GM21825 (cell line): ENCODE results near the gene SELENOP.
"Not testable (repeated sequence)": the region's sequence is repeated elsewhere in the genome, so short reads cannot be mapped to it uniquely, and the experiment has no call there.

Experiments used
- ATAC-seq: cut with Tn5 transposase; IDR thresholded peaks from one replicate; pipeline ENCODE4 v1.9.1; 2021; ENCODE audit warnings: mild to moderate bottlenecking, moderate library complexity; ENCODE audit not compliant: unreplicated experiment

The SELENOP gene, protein sequence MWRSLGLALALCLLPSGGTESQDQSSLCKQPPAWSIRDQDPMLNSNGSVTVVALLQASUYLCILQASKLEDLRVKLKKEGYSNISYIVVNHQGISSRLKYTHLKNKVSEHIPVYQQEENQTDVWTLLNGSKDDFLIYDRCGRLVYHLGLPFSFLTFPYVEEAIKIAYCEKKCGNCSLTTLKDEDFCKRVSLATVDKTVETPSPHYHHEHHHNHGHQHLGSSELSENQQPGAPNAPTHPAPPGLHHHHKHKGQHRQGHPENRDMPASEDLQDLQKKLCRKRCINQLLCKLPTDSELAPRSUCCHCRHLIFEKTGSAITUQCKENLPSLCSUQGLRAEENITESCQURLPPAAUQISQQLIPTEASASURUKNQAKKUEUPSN

DNA sequence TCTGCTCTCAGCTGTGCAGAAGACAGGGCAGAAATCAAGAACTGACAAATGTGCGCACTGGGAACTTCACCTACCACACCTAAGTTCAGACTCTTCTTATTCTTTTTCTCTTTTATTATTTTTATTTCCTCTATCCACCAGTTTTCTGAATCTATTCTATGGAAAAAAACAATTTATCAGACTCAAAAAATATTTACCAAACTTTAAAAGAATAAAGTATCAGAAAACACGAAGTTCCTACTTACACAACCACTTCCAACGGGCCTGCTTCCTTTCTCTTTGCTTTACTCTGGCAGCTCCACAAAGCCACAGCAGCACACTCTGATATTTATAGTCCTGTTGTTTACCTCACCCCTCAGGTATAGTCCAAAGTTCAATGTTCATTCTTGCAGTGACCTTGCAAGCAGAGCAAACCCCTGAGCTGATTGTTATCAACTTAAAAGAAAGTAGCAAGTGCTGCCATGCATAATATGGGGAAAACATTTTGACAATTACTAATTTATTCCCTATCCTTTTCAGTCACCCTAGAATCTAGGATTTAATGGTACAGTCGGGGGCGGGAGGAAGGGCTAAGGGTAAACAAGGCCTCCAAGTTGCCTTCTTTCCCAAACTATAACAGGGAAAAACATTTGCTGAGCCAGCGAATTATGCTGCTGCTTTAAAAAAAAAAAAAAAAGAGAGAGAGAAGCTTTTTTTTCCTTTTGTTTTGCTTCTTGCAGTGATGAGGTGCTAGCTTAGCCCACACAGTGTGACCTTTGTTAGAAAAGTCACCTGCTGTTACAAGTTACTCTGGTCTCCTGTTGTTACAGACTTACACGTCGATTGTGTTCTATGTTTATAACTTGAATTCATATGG, at the start of gene SELENOP:
TSS of gene SELENOP (minus strand) at position 302 of the 856 bp plus-strand sequence. CDS start 3,539 bp downstream, outside the sequence.
- no peak for ATAC-seq

DNA sequence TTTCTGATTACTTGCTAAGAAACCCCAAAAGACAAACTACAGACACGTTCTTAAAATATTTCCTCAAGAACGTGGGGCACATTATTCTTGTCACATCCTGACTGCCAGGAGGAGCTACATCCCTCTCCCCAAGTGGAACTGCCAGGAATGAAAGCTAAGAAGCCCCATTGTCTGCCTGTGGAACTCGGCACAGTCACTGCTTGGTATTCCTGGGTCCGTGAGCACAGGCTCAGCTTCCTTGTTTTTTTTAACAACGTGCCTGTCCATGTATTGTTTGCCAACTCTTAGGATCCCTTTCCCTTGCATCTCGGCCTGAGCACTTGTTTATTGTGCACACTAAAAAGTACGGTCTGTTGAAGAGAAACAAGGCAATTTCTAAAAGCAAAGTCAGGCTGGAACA, 47.0 kb upstream of the SELENOP start:
- no peak for ATAC-seq

- ATAC-seq: no peak
Measured at GRCh38 chr5:42858031-42858643, 46.4 kb upstream of the SELENOP start.

DNA sequence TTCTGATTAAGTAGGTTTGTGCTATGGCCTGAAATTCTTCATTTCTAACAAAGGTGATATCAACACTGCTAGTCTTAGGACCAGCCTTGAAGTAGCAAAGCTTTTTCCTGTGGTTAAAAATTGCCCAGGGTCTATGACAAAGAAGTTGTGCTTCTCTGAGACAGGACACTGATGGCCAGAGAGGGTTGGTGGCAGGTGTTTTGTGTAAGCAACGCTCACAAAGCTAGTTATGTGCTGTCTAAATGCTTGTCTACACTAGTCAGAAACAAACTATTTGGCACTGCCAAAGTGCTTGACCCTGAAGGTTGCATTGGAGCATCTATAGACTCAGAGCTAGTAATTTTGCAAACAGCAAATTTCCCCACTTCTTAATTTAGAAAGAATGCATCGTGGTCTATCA, 44.1 kb upstream of the SELENOP start:
- ATAC-seq: no peak

GRCh38 chr5:42855386-42855785, 43.7 kb upstream of the SELENOP start:
- ATAC-seq: no peak

DNA sequence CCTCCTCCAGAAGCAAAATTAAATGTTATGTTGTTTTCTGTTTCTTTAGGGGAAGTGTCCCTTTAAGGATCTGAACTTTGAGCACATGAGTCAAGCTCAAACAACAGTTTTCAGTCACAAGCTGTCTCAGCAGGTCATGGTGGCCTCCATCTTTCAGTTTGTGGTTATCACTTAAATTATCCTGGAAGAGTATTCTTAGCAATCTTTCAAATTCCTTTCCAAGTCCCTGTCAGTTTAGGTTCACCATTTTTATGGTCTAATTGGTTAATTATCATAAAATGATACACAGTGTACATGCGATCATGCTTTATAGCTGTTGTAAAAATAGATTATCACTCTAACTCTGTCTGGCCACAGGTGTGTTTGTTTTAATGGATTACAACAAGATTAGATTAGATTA, 43.1 kb upstream of the SELENOP start:
- no peak for ATAC-seq

GRCh38 chr5:42852826-42853225, 41.1 kb upstream of the SELENOP start:
- ATAC-seq: no peak

- no peak for ATAC-seq
Measured at GRCh38 chr5:42851481-42851880, 39.8 kb upstream of the SELENOP start.

DNA sequence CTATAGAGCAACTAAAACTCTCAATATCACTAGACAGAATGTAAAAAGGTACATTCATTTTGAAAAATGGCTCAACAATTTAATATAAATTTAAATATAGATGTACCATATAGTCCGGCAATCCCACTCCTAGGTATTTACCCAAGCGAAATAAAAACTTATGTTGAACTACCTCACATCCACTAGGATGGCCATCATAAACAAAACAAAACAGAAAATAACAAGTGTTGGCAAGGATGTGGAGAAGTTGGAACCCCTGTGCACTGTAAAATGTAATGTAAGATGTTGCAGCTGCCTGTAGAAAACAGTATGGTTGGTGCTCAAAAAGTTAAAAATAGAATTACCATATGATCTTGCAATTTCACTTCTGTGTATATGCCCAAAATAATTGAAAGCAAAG, 36.9 kb upstream of the SELENOP start:
- ATAC-seq: no peak

GRCh38 chr5:42844408-42844807, 32.7 kb upstream of the SELENOP start:
- not testable (repeated sequence) for ATAC-seq

DNA sequence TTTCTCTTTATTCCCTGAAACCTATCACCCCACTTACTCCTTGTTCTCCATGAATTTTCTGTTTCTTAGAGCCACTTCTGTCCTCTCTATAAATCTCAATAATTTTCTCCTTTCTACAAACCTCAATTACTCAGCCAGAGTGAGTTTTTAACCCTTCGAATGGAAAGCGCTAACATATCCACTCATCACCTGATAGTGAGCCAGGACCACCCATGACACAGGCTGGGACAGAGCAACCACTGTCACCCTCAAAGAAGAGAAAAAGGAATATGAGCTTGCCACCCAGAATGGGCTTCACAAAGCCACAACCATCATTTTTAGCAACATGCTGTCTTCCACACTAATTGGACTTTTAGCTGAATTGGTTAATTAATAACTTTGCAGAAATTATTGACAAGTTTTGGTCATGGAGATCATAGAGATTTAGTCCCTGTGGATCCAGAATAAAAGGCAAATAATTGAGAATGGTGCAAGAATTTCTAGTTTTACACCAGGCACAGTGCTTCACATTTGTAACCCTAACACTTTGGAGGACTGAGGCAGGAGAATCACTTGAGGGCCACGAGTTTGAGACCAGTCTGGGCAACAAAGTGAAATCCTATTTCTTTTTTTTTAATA, 32.1 kb upstream of the SELENOP start:
- ATAC-seq: no peak

DNA sequence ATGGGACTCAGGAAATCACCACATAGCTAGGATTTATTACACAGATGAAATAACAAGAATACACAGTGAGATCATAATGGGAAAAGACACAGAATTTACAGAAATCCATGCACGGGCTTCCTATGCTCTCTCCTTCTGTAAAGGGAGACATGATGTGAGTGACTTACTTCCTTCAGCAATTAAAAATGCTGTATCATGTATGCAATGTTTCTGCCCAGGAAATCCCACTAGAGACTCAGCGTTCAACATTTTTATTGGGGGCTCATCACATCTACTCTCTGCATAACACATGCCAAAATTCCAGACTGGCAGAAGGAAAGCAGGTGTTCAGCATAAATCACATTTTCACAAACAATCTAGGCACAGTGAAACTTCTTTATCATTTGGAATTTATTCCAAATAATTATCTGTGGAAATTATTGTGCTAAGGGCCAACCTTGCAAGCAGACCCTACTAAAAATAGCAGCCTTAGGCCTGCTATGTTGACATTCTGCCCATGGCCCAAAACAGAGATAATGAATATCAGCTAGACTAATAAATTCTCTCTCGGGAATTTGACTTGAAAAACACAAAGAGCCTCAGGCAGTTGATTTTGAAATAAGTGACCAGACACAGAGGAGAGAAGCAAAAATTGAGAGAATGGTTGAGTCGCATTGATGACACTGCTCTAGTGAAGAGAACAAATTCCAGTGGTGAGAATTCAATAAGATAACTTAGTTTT, 31.4 kb upstream of the SELENOP start:
- no peak for ATAC-seq

DNA sequence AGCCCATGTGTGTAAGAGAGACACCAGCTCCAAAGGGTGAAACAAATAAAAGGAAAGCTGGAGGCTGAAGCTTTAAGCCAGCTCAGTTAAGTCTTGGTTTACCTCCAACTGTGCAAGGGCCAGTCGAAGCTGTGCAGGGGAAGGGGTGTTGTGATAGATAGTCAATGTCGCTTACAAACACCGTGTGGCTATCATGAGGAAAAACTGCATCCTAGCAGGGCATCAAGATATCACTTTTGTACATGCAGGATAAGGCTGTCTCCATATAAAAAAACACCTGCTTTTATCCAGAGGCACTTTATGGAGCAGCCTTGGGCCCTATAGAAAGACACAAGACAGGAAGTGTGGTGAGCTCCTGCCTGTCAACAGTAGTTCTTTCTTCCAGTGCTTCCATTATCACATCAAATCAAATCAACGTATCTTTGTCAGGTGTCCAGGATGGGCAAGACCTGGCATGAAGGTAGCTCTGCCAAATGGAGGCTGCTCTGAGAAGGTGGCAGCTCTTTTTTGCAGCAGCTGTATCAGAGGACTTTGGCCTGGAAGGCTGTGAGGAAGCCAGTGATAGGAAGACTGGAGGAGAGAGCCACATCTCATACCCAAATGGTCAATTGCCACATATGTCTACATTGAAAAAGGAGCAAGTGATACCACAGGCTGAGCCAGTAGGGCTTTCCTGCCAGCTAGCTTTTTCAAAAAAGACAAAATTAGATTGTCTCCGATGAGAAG, 29.3 kb upstream of the SELENOP start:
- ATAC-seq: no peak

DNA sequence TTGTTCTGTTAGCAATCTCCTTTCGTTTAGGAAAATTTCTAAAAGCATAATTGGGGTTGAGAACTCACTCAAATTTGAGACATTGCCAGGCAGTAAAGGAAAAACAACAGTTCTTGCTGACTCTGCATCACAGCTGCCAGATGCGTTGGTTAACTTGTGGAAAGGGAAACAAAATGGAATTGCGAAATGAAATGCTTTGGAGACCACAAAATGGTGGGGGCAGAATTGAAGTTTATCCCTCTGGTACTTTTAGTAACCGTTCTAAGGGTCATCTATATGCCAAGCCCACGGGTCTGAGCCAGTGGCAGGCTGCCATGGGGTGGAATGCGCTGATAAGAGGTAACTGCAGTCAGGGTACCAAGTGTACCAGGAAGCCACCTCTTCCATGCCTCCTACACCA, 28.6 kb upstream of the SELENOP start:
- ATAC-seq: no peak

GRCh38 chr5:42839196-42839595, 27.5 kb upstream of the SELENOP start:
- ATAC-seq: no peak

DNA sequence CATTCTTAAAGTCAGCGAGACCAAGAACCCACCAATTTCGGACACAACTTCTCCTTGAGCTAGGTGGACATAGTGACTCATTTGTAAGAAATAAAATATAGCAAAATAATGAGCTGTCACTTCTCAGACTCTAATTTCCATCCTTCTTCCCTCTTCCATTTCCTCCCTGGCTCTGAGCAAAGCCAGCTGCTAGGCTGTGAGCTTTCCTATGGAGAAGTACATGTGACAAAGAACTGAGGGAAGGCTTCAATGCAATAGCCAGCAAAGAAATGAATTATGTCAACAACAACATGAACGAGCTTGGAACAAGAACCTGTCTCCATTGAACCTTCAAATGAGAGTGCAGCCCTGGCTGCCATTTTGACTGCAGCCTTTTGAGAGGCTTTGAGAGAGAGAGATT, 25.9 kb upstream of the SELENOP start:
- no peak for ATAC-seq

DNA sequence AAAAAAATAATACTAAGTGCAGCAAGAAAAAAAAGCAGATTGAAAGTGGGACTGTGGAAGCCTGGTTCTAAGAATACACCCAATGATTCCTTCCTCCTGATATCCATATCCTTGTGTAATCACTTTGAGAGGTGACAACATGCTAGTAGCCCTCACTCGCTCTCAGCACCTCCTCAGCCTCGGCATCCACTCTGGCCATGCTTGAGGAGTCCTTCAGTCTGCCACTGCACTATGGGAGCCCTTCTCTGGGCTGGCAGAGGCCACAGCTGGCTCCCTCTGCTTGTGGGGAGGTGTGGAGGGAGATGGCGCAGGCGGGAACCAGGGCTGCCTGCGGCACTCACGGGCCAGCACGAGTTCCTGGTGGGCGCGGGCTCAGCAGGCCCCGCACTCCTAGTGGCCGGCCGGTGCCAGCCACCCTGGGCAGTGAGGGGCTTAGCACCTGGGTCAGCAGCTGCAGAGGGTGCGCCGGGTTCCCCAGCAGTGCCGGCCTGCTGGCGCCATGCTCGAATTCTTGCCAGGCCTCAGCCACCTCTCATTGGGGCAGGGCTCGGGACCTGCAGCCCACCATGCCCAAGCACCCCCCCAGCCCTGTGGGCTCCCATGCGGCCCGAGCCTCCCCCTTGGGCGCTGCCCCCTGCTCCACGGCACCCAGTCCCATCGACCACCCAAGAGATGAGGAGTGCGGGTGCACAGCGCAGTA, 24.5 kb upstream of the SELENOP start:
- no peak for ATAC-seq

- ATAC-seq: no peak
Measured at GRCh38 chr5:42832060-42832459, 20.4 kb upstream of the SELENOP start.

- ATAC-seq: no peak
Measured at GRCh38 chr5:42830924-42831323, 19.2 kb upstream of the SELENOP start.
